Tibial artery (tissue), 4 donors: ENCODE measurements around the gene TRAFD1.
"Not testable (repeated sequence)": the region's sequence is repeated elsewhere in the genome, so short reads cannot be mapped to it uniquely, and the experiment has no call there.

Source experiments
- DNase-seq, 2 donors: peaks; one replicate each; pipeline ENCODE4 v3.0.0-alpha.2; 2019
- H3K27ac ChIP-seq, 2 donors: fragments of 200-600 bp; sonication (generic) in 1 of 2; 1 replicate in 1 of 2; 2 replicates in 1 of 2; pipeline ENCODE4 v1.5.1; 2018 to 2019; ENCODE audit warnings: mild to moderate bottlenecking in 1 of 2
- H3K27me3 ChIP-seq, 2 donors: fragments of 200-600 bp; sonication (generic) in 1 of 2; one replicate each; pipeline versions ENCODE4 v1.5.1 to v1.6.0; 2016 to 2019
- H3K36me3 ChIP-seq, 3 donors: fragments of 200-600 bp; sonication (generic) in 2 of 3; one replicate each; pipeline ENCODE4 v1.5.1; 2016 to 2019; ENCODE audit warnings: mild to moderate bottlenecking in 2 of 3
- H3K4me1 ChIP-seq, 4 donors: fragments of 200-600 bp; sonication (generic) in 2 of 4; 1 replicate in 3 of 4; 2 replicates in 1 of 4; pipeline ENCODE4 v1.5.1; 2016 to 2019
- H3K4me3 ChIP-seq, 2 donors: fragments of 200-600 bp; sonication (generic) in 1 of 2; 1 replicate in 1 of 2; 2 replicates in 1 of 2; pipeline ENCODE4 v1.5.1; 2018 to 2019; ENCODE audit warnings: mild to moderate bottlenecking in 2 of 2
- H3K9me3 ChIP-seq, 3 donors: fragments of 200-600 bp; sonication (generic) in 1 of 3; one replicate each; pipeline ENCODE4 v1.5.1; 2016 to 2019
- intact Hi-C: fragments of 100-400 bp; cut with DNase I; formaldehyde crosslinking; loops from one replicate; pipeline ENCODE4 v1.15.0; 2023; ENCODE audit warnings: low total_unique reads
- TF ChIP-seq, protein P1 (sequence below), 2 experiments: fragments of 200-600 bp in 1 of 2; fragments of 450-650 bp in 1 of 2; IDR thresholded peaks; one replicate each; pipeline ENCODE4 v1.5.1; 2017 to 2019; ENCODE audit warnings: antibody characterized with exemption in 2 of 2, mild to moderate bottlenecking in 1 of 2, moderate library complexity in 1 of 2

TRAFD1 gene

DNA sequence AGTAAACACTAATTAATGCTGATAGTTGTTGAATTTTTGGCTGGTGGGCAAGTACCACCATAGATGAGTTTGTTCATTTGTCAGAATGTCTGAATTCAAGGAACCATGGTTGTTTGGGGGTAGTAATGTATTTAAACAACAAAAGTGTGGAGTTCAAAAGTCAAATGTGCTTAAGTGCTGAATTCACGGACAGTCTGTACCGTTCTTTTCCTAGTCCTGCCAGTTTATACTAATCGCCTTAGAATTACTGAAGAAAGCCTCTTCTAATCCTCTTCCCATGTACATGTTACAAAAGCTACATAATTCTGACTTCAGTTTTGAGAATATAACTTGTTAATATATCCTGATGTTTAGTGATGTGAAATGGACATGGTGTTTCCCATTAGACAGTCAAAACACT, 19.5 kb upstream of the TRAFD1 start:
- intact Hi-C loops, result no loop called here
- Histone ChIP-seq H3K27ac (no peak overlapping the region), H3K27me3 (no peaks in the 10 kb centered on the region), H3K4me3 (no peak overlapping the region), H3K4me1 (peaks cover 0 to 45% (median 29%) of the 10 kb centered on the region in 4 donors), H3K36me3 (peaks cover 0 to 10% (median 6%) of the 10 kb centered on the region in 3 donors), H3K9me3 (no peaks in the 10 kb centered on the region)
- DNase-seq, result no peak
- TF ChIP-seq, protein P1, sequence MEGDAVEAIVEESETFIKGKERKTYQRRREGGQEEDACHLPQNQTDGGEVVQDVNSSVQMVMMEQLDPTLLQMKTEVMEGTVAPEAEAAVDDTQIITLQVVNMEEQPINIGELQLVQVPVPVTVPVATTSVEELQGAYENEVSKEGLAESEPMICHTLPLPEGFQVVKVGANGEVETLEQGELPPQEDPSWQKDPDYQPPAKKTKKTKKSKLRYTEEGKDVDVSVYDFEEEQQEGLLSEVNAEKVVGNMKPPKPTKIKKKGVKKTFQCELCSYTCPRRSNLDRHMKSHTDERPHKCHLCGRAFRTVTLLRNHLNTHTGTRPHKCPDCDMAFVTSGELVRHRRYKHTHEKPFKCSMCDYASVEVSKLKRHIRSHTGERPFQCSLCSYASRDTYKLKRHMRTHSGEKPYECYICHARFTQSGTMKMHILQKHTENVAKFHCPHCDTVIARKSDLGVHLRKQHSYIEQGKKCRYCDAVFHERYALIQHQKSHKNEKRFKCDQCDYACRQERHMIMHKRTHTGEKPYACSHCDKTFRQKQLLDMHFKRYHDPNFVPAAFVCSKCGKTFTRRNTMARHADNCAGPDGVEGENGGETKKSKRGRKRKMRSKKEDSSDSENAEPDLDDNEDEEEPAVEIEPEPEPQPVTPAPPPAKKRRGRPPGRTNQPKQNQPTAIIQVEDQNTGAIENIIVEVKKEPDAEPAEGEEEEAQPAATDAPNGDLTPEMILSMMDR (IDR thresholded peaks at IDR 0.05), result no peak

DNA sequence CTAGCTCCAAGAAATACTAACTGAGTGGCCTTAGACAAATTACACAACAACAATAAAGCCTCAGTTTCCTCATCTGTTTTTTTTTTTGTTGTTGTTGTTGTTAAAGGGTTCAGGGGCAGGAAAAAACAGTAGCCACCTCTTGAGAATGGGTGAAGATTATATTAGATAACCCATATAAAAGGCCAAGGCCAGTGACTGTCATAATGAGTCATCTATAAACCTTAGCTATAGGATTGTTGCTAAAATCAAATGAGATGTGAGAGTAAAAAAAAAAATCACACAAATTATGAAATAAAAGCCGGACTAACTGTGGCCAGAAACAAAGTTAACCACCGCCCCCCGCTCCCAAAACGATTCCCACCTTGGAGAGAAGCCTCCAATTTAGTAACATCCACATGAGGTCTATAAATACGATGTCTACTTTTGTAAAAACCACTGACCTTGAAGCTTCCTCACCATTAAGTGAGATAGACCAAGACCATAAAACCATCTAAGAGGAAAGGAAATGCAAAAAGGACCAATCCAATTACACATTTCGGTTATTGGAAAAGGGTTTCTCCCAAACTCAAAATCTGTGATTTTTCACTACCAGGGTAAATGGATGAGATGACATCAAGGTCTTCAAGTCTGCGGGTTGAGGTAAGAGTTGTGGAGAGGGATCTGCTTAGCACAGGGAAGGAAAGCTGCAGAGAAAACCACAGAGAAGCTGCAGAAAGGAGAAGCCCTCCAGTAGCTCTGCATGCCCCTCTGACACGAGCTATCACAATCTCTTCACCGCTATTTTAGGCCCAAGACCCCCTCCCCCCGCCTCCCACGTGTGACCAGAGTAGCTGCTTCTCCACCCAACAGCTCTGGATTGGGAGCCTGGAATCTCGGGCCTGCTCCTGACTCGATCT, 17.8 kb upstream of the TRAFD1 start:
- Histone ChIP-seq H3K4me3 (peak overlapping the region; percentile 85 to 93), H3K27me3 (no peaks in the 10 kb centered on the region), H3K27ac (peak overlapping the region; percentile 99), H3K4me1 (peaks cover 0 to 45% (median 28%) of the 10 kb centered on the region in 4 donors), H3K36me3 (no peaks in the 10 kb centered on the region), H3K9me3 (no peaks in the 10 kb centered on the region)
- no peak for DNase-seq
- TF ChIP-seq, protein P1 (IDR thresholded peaks at IDR 0.05), result no peak
- intact Hi-C loops, result no loop called here

DNA sequence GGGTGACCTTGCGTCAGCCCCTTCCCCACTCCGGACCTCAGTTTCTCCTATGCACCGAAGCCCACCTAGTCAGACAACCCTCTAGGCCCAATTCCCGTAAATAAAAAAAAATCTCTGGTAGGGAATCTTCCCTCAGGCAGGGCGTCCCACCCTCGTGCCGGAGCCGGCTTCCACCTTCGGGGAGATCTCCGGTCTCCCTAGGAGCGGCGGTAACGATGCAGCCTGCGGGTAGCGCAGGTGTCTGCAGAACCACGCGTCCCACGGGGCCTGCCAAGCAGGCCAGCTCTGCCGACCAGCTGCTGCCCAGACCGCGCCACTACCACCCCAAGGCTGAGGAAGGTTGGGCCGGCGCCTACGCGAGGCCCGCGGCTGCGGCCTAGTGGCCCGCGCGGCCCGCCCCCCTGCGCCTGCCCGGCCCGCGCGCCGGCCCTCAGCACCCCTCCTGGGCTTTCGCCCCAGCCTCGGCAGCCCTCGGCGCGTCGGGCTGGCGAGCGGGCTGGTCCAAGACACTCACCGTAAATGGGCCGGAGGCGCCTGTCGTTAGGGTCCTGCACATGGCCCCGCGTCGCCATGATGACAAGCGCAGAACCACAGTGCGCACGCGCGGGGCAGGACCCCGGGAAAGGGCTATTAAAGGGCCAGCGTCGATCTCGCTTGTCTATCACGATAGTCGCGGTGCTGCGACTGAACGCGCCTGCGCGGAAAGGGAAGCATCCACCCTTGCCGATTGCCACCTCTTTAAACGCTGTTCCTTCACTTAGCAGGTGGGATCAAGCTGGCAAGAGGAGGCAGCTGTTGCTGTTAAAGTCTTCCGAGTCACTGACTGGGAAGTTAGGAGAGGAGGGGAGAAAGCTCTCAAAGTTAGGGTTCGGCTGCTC, 16.9 kb upstream of the TRAFD1 start, which contains the start of gene NAA25:
Gene NAA25 (minus strand): TSS at position 582 of the 878 bp plus-strand sequence. CDS start 10 bp downstream, at position 572.
- Histone ChIP-seq H3K27ac (peak within 1 kb of the TSS; percentile 99), H3K4me1 (peaks cover 0 to 38% (median 27%) of the 10 kb centered on the region in 4 donors), H3K4me3 (peak within 1 kb of the TSS; percentile 85 to 93), H3K9me3 (no peaks in the 10 kb centered on the region), H3K36me3 (no peaks in the 10 kb centered on the region), H3K27me3 (no peaks in the 10 kb centered on the region)
- intact Hi-C loops, result no loop called here
- TF ChIP-seq, protein P1 (IDR thresholded peaks at IDR 0.05), result no peak
- peak; percentile 90 to 93 for DNase-seq

DNA sequence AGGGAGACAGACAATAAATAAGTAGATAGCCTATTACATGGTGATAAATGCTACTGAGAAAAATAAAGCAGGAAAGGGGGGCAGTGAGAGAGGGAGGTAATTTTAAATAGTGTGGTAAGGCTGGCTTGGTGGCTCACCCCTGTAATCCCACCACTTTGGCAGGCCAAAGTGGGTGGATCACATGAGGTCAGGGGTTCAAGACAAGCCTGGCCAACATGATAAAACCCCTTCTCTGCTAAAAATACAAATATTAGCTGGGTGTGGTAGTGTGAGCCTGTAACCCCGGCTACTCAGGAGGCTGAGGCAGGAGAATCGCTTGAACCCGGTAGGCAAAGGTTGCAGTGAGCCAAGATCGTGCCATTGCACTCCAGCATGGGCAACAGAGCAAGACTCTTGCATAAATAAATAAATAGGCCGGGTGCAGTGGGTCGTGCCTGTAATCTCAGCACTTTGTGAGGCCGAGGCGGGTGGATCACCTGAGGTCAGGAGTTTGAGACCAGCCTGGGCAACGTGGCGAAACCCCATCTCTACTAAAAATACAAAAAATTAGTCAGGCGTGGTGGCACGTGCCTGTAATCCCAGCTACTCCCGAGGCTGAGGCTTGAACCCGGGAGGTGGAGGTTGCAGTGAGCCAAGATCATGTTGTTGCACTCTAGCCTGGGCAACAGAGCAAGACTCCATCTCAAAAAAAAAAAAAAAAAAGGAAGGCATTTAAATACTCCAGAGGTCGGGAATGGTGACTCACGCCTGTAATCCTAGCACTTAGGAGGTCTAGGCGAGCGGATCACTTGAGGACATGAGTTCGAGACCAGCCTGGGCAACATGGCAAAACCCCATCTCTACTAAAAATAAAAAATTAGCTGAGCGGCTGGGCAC, 14.3 kb upstream of the TRAFD1 start:
- H3K27ac ChIP-seq, result peak overlapping the region in 1 of 2 donors; percentile 99
- H3K36me3 ChIP-seq, H3K27me3 ChIP-seq, H3K4me3 ChIP-seq, H3K9me3 ChIP-seq, intact Hi-C loops: not testable (repeated sequence)
- peaks cover 0 to 22% (median 18%) of the 10 kb centered on the region in 4 donors for H3K4me1 ChIP-seq
- peak in 1 of 2 donors; percentile 41 for DNase-seq

DNA sequence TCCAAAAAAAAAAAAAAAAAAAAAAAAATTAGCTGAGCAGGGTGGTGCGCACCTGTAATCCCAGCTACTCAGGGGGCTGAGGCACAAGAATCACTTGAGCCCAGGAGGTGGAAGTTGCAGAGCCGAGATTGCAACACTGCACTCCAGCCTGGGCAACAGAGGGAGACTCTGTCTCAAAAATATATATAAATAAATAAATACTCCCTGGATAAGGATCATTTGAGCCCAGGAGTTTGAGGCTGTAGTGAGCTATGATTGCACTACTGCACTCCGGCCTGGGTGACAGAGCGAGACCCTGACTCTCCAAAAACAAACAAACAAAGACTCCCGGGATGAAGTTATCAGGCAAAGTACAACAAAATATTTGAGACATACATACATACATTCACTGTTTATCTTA, 13.4 kb upstream of the TRAFD1 start:
- no peaks in the 10 kb centered on the region for H3K9me3 ChIP-seq
- DNase-seq, result peak in 1 of 2 donors; percentile 55
- no peak overlapping the region for H3K4me3 ChIP-seq
- H3K27ac ChIP-seq, result no peak overlapping the region
- no peaks in the 10 kb centered on the region for H3K27me3 ChIP-seq
- intact Hi-C loops, result no loop called here
- H3K36me3 ChIP-seq, result no peaks in the 10 kb centered on the region
- peaks cover 0 to 24% (median 17%) of the 10 kb centered on the region in 4 donors for H3K4me1 ChIP-seq
- TF ChIP-seq, protein P1 (IDR thresholded peaks at IDR 0.05), result no peak
